Neuronal stem cell (in vitro differentiated cells): ENCODE measurements around the gene ERC1.
"Not testable (repeated sequence)": the region's sequence is repeated elsewhere in the genome, so short reads cannot be mapped to it uniquely, and the experiment has no call there.

ENCODE experiments used
- DNase-seq: peaks from one replicate; pipeline ENCODE4 v3.0.0-alpha.2; 2013; ENCODE audit warnings: low spot score
- H2AFZ ChIP-seq: one replicate; pipeline ENCODE4 v1.6.1; 2013; ENCODE audit warnings: mild to moderate bottlenecking, low read length, inconsistent platforms
- H2AK5ac ChIP-seq: 2 replicates; pipeline ENCODE4 v1.6.1; 2013; ENCODE audit warnings: low read depth, mild to moderate bottlenecking, inconsistent platforms, low read length, moderate library complexity, mixed read lengths
- H2BK120ac ChIP-seq: 2 replicates; pipeline ENCODE4 v1.6.1; 2013; ENCODE audit warnings: low read depth, mild to moderate bottlenecking, inconsistent platforms, low read length, moderate library complexity, mixed read lengths
- H2BK12ac ChIP-seq: one replicate; pipeline ENCODE4 v1.6.1; 2013; ENCODE audit warnings: low read length, inconsistent platforms
- H2BK15ac ChIP-seq: 2 replicates; pipeline ENCODE4 v1.6.1; 2013; ENCODE audit warnings: mild to moderate bottlenecking, low read length, inconsistent platforms, mixed read lengths
- H2BK5ac ChIP-seq: one replicate; pipeline ENCODE4 v1.6.1; 2013; ENCODE audit warnings: inconsistent platforms, mild to moderate bottlenecking, low read length, moderate library complexity
- H3K14ac ChIP-seq: one replicate; pipeline ENCODE4 v1.6.1; 2013; ENCODE audit warnings: low read length, inconsistent platforms
- H3K18ac ChIP-seq: 2 replicates; pipeline ENCODE4 v1.6.1; 2013; ENCODE audit warnings: low read length, inconsistent platforms
- H3K23ac ChIP-seq: 2 replicates; pipeline ENCODE4 v1.6.1; 2013; ENCODE audit warnings: low read depth, mild to moderate bottlenecking, mixed read lengths, low read length, inconsistent platforms; ENCODE audit not compliant: poor library complexity
- H3K27ac ChIP-seq: replicated peaks from 3 replicates; pipeline ENCODE4 v1.5.1; 2013; ENCODE audit warnings: low read length, inconsistent platforms
- H3K27me3 ChIP-seq, 3 experiments: 2 replicates each; pipeline ENCODE4 v1.6.1; 2013; ENCODE audit warnings: low read length in 3 of 3, mild to moderate bottlenecking in 2 of 3, inconsistent platforms in 1 of 3, low read depth in 1 of 3, mixed read lengths in 1 of 3, moderate library complexity in 1 of 3; ENCODE audit not compliant: control insufficient read depth in 3 of 3, insufficient read depth in 3 of 3
- H3K36me3 ChIP-seq, 2 donors: replicated peaks in 1 of 2; 2 replicates each; pipeline ENCODE4 v1.6.1; 2013; ENCODE audit warnings: low read length in 2 of 2; ENCODE audit not compliant: control insufficient read depth in 2 of 2, insufficient read depth in 2 of 2
- H3K4ac ChIP-seq: 2 replicates; pipeline ENCODE4 v1.6.1; 2013; ENCODE audit warnings: inconsistent platforms, mild to moderate bottlenecking, low read length, moderate library complexity
- H3K4me1 ChIP-seq, 2 donors: 1 replicate in 1 of 2; 2 replicates in 1 of 2; pipeline ENCODE4 v1.6.1; 2013; ENCODE audit warnings: low read length in 2 of 2, low read depth in 1 of 2; ENCODE audit not compliant: control insufficient read depth in 2 of 2, insufficient read depth in 1 of 2
- H3K4me2 ChIP-seq: one replicate; pipeline ENCODE4 v1.6.1; 2013; ENCODE audit warnings: mild to moderate bottlenecking, low read length, inconsistent platforms; ENCODE audit not compliant: insufficient read depth, poor library complexity, severe bottlenecking
- H3K4me3 ChIP-seq, 2 donors: 2 replicates each; pipeline ENCODE4 v1.5.1; 2013; ENCODE audit warnings: low read length in 2 of 2, mild to moderate bottlenecking in 2 of 2, inconsistent platforms in 1 of 2, moderate library complexity in 1 of 2
- H3K79me1 ChIP-seq: one replicate; pipeline ENCODE4 v1.6.1; 2013; ENCODE audit warnings: low read depth, mild to moderate bottlenecking, inconsistent platforms, low read length, moderate library complexity
- H3K9ac ChIP-seq: one replicate; pipeline ENCODE4 v1.6.1; 2013; ENCODE audit warnings: mild to moderate bottlenecking, low read depth, low read length, inconsistent platforms; ENCODE audit not compliant: poor library complexity
- H3K9me3 ChIP-seq, 2 donors: replicated peaks in 1 of 2; 2 replicates each; pipeline versions ENCODE3 to v1.6.1; 2013; ENCODE audit warnings: low read length in 2 of 2, mild to moderate bottlenecking in 2 of 2, inconsistent platforms in 1 of 2, low read depth in 1 of 2, mixed read lengths in 1 of 2, moderate library complexity in 1 of 2; ENCODE audit not compliant: control insufficient read depth in 2 of 2, insufficient read depth in 1 of 2
- H4K8ac ChIP-seq: one replicate; pipeline ENCODE4 v1.6.1; 2013; ENCODE audit warnings: low read depth, mild to moderate bottlenecking, inconsistent platforms, low read length, moderate library complexity
- H4K91ac ChIP-seq: one replicate; pipeline ENCODE4 v1.6.1; 2013; ENCODE audit warnings: low read length, low read depth, mild to moderate bottlenecking, inconsistent platforms; ENCODE audit not compliant: poor library complexity
- WGBS, 2 donors: extraction: QIAGEN DNeasy Blood & Tissue Kit; methylation state at CpG; one replicate each; pipeline ENCODE4 v1.1.7; 2013; ENCODE audit warnings: missing lambda C conversion rate in 2 of 2, mixed read lengths in 1 of 2; ENCODE audit not compliant: insufficient read length in 2 of 2, insufficient replicate concordance in 1 of 2; ENCODE audit errors: extremely low coverage in 2 of 2; 5-methylcytosine and 5-hydroxymethylcytosine counted together

The ERC1 gene

DNA sequence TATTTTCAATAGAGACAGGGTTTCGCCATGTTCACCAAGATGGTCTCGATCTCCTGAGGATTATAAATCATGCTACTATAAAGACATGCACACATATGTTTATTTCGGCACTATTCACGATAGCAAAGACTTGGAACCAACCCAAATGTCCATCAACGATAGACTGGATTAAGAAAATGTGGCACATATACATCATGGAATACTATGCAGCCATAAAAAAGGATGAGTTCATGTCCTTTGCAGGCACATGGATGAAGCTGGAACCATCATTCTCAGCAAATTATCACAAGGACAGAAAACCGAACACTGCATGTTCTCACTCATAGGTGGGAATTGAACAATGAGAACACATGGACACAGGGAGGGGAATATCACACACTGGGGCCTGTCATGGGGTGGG lies 350.2 kb downstream of the ERC1 start:
- H2AK5ac ChIP-seq, H3K14ac ChIP-seq, H3K4ac ChIP-seq, DNase-seq, H3K18ac ChIP-seq, H3K27me3 ChIP-seq, H3K79me1 ChIP-seq, H3K4me2 ChIP-seq, H3K36me3 ChIP-seq, H2BK15ac ChIP-seq, H2BK120ac ChIP-seq, H4K8ac ChIP-seq, H2AFZ ChIP-seq, H3K23ac ChIP-seq, H3K9me3 ChIP-seq, H3K4me3 ChIP-seq, H4K91ac ChIP-seq, H2BK12ac ChIP-seq, H3K27ac ChIP-seq, H3K4me1 ChIP-seq, H2BK5ac ChIP-seq, H3K9ac ChIP-seq: not testable (repeated sequence)
- no CpG with 5 or more reads among the region's 6 CpGs for WGBS, 2 donors

- H3K79me1 ChIP-seq, result no peaks in the 10 kb centered on the region
- no peak overlapping the region for H4K8ac ChIP-seq
- no peak overlapping the region for H3K14ac ChIP-seq
- WGBS, 2 donors, result no CpG with 5 or more reads among the region's 6 CpGs
- no peaks in the 10 kb centered on the region for H3K9me3 ChIP-seq
- no peak overlapping the region for H3K23ac ChIP-seq
- no peak overlapping the region for H2AK5ac ChIP-seq
- no peaks in the 10 kb centered on the region for H3K36me3 ChIP-seq
- H3K27ac ChIP-seq, result no peak overlapping the region
- no peaks in the 10 kb centered on the region for H3K4me1 ChIP-seq
- H3K9ac ChIP-seq, result no peak overlapping the region
- H3K4me3 ChIP-seq, result no peak overlapping the region
- no peak overlapping the region for H2BK12ac ChIP-seq
- H2BK120ac ChIP-seq, result no peak overlapping the region
- H3K18ac ChIP-seq, result no peak overlapping the region
- no peak for DNase-seq
- no peak overlapping the region for H3K4ac ChIP-seq
- H2BK15ac ChIP-seq, result no peak overlapping the region
- H2AFZ ChIP-seq, result no peak overlapping the region
- no peak overlapping the region for H4K91ac ChIP-seq
- H3K27me3 ChIP-seq, result no peaks in the 10 kb centered on the region
- no peak overlapping the region for H2BK5ac ChIP-seq
- no peak overlapping the region for H3K4me2 ChIP-seq
Observed at GRCh38 chr12:1343422-1343821, 352.4 kb downstream of the ERC1 start.

DNA sequence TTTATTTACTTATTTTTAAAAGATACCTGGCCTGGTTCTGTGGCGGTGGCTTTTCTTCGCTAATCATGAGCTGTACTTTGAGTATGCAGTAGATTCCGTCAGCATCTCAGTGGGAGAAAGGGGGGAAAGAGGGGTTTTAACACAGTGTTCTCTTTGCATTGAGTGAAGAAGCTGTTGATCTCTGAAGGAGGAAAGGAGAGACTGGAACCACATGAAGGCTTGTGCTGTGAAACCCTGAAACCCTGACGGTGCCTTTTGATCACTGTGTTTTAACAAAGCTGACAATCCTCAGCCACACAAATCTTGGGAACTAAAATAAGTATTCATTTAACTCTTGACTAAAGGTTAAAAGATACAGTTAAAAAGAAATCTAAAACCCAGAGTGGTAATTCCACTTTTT lies 353.2 kb downstream of the ERC1 start:
- H3K27ac ChIP-seq, result no peak overlapping the region

DNA sequence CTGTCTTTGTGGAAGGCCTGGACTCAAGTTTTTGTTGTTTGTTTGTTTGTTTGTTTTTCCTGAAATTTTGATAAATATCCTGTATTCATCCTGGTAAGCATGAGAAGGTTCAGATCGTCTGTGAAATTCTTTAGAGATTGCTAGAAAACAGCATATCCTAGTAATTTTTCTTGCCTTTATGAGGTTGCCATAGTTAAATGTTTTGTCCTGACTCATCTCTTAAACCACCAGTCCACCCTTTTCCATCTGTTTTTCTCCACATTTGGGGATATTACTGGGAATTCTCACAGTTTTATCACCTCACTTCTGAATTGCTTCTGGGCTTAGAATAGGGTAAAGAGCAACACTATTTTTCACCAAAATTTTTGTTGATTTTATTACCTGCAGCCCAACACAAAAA lies 355.1 kb downstream of the ERC1 start:
- H3K4me3 ChIP-seq, result no peak overlapping the region
- H3K4me1 ChIP-seq, result peaks cover 5 to 8% of the 10 kb centered on the region in 2 donors
- H3K27me3 ChIP-seq, result no peaks in the 10 kb centered on the region
- no peak overlapping the region for H4K91ac ChIP-seq
- no peak overlapping the region for H3K9ac ChIP-seq
- no peak overlapping the region for H2BK120ac ChIP-seq
- no peak overlapping the region for H2AK5ac ChIP-seq
- no peak overlapping the region for H3K4me2 ChIP-seq
- H2BK12ac ChIP-seq, result no peak overlapping the region
- no peak overlapping the region for H3K14ac ChIP-seq
- H3K18ac ChIP-seq, result no peak overlapping the region
- no peaks in the 10 kb centered on the region for H3K9me3 ChIP-seq
- no peaks in the 10 kb centered on the region for H3K79me1 ChIP-seq
- H3K27ac ChIP-seq, result no peak overlapping the region
- no peak overlapping the region for H2BK5ac ChIP-seq
- H3K4ac ChIP-seq, result no peak overlapping the region
- no peak overlapping the region for H4K8ac ChIP-seq
- no peaks in the 10 kb centered on the region for H3K36me3 ChIP-seq
- H2BK15ac ChIP-seq, result no peak overlapping the region
- WGBS, 2 donors, result no CpG with 5 or more reads among the region's 1 CpG
- no peak overlapping the region for H3K23ac ChIP-seq
- no peak for DNase-seq
- H2AFZ ChIP-seq, result no peak overlapping the region

More for the DNA sequence above, 353.2 kb downstream of the ERC1 start:
- H3K36me3 ChIP-seq, result no peaks in the 10 kb centered on the region
- H3K9ac ChIP-seq, result no peak overlapping the region
- no peaks in the 10 kb centered on the region for H3K9me3 ChIP-seq
- H3K27me3 ChIP-seq, result no peaks in the 10 kb centered on the region
- no peak for DNase-seq
- H3K4me1 ChIP-seq, result no peaks in the 10 kb centered on the region
- no peak overlapping the region for H2BK15ac ChIP-seq
- H3K23ac ChIP-seq, result no peak overlapping the region
- H3K4ac ChIP-seq, result no peak overlapping the region
- H3K4me3 ChIP-seq, result no peak overlapping the region
- no peak overlapping the region for H3K4me2 ChIP-seq
- no peak overlapping the region for H2BK12ac ChIP-seq
- H3K79me1 ChIP-seq, result no peaks in the 10 kb centered on the region
- no peak overlapping the region for H2AFZ ChIP-seq
- H2AK5ac ChIP-seq, result no peak overlapping the region
- H2BK5ac ChIP-seq, result no peak overlapping the region
- no CpG with 5 or more reads among the region's 4 CpGs for WGBS, 2 donors
- H4K8ac ChIP-seq, result no peak overlapping the region
- H3K18ac ChIP-seq, result no peak overlapping the region
- no peak overlapping the region for H3K14ac ChIP-seq
- no peak overlapping the region for H2BK120ac ChIP-seq
- no peak overlapping the region for H4K91ac ChIP-seq
